Gastroesophageal sphincter (tissue), 4 donors: Measurements from ENCODE around the gene TMEM51. TPM values are rescaled to one million over a fixed set of nuclear protein-coding genes. Genes with fewer than 3 reads are reported as not detected.

ENCODE experiments used
- ATAC-seq: fragments of 150-250 bp; one replicate; pipeline ENCODE4 v1.9.1; 2016; ENCODE audit warnings: mild to moderate bottlenecking, moderate library complexity
- H3K27ac ChIP-seq, 4 donors: fragments of 200-600 bp; sonication (generic) in 3 of 4; 1 replicate in 3 of 4; 2 replicates in 1 of 4; pipeline ENCODE4 v1.5.1; 2016 to 2019
- H3K27me3 ChIP-seq: fragments of 200-600 bp; sonication (generic); one replicate; pipeline ENCODE4 v1.5.1; 2019
- H3K36me3 ChIP-seq, 2 donors: fragments of 200-600 bp; sonication (generic); one replicate each; pipeline ENCODE4 v1.5.1; 2019; ENCODE audit warnings: control low read depth in 1 of 2
- H3K4me1 ChIP-seq, 3 donors: fragments of 200-600 bp; sonication (generic); 1 replicate in 2 of 3; 2 replicates in 1 of 3; pipeline ENCODE4 v1.5.1; 2016 to 2019; ENCODE audit warnings: control low read depth in 2 of 3
- H3K4me3 ChIP-seq, 2 donors: fragments of 200-600 bp; sonication (generic); one replicate each; pipeline ENCODE4 v1.5.1; 2019; ENCODE audit warnings: mild to moderate bottlenecking in 1 of 2, moderate library complexity in 1 of 2
- H3K9me3 ChIP-seq, 3 donors: fragments of 200-600 bp; sonication (generic); one replicate each; pipeline ENCODE4 v1.5.1; 2017 to 2019; ENCODE audit warnings: control low read depth in 2 of 3
- CTCF ChIP-seq, 4 experiments: fragments of 200-600 bp in 2 of 4; fragments of 450-650 bp in 2 of 4; sonication (generic) in 1 of 4; IDR thresholded peaks; one replicate each; pipeline ENCODE4 v1.5.1; 2017 to 2019; ENCODE audit warnings: antibody characterized with exemption in 4 of 4, mild to moderate bottlenecking in 2 of 4, moderate library complexity in 2 of 4
- EP300 ChIP-seq: sonication (generic); formaldehyde crosslinking; IDR thresholded peaks from one replicate; pipeline ENCODE4 v1.6.1; 2017; ENCODE audit warnings: antibody characterized with exemption, mild to moderate bottlenecking
- POLR2A ChIP-seq, 2 donors: fragments of 450-650 bp; IDR thresholded peaks; one replicate each; pipeline ENCODE4 v1.6.1; 2017; ENCODE audit warnings: antibody characterized with exemption in 2 of 2, mild to moderate bottlenecking in 2 of 2, moderate library complexity in 1 of 2
- POLR2AphosphoS5 ChIP-seq: sonication (generic); formaldehyde crosslinking; IDR thresholded peaks from one replicate; pipeline ENCODE4 v1.6.1; 2017; ENCODE audit warnings: antibody characterized with exemption
- WGBS, 2 donors: methylation state at CpG; one replicate each; pipeline ENCODE4 v1.1.5; 2018; ENCODE audit warnings: low coverage in 1 of 2; 5-methylcytosine and 5-hydroxymethylcytosine counted together
- total RNA-seq, 4 donors: library from RNA; depleted of rRNA; stranded (reverse); fragments of >200 nt; gene quantifications; one replicate each; pipeline ENCODE4 v1.1.0, GENCODE V29; 2016

Gene TMEM51
- total RNA-seq, 4 donors from 2014 or later, result 12.6 to 34.7 (median 17.7) TPM

DNA sequence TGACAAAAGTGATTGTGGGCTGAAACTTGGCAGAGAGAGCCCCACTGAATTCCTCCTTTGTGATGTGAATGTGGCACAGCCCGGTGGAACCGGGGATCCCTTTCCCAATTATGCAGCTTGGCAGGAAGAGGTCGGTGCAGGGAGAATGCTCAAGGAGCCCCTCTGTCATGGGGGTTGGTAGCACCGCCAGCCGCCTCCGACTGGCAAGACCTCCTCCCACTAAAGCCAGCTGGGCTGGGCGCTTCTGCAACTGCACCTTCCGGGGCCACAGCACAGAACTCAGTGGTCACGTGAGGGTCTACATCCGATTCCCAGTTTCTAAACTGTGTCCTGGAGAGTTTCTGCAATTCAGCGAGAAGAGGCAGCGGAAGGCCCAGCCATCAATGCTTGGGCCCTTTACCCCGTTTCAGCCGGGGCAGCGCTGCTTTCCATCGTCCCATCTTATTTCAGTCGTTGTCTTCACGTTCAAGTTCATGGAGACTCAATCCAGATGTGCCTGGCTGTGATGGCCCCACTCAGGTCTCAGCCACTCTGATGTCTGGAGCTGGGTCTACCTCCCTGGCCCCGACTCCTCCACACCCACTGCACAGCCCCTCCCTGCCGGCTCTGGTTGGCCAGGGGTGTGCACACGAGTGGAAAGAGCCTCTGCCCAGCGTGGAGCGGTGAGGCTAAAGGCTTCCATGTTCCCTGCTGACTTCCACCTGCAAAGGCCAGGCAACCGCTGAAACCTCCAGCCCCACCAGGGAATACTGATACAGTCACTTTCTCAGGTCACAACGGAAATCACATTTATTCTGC, 53.7 kb downstream of the TMEM51 start:
- WGBS, 2 donors, result 81 to 87% methylated on average over 7 to 12 of the region's 25 CpGs
- Histone ChIP-seq H3K4me1 (peaks cover 0 to 41% (median 0%) of the 10 kb centered on the region in 3 donors), H3K9me3 (no peaks in the 10 kb centered on the region), H3K27me3 (no peaks in the 10 kb centered on the region), H3K4me3 (no peak overlapping the region), H3K27ac (no peak overlapping the region), H3K36me3 (no peaks in the 10 kb centered on the region)
- no peak for ATAC-seq
- TF ChIP-seq EP300 (no peak), POLR2A (IDR thresholded peaks at IDR 0.05) (no peak), POLR2AphosphoS5 (no peak), CTCF (IDR thresholded peaks at IDR 0.05) (no peak)

DNA sequence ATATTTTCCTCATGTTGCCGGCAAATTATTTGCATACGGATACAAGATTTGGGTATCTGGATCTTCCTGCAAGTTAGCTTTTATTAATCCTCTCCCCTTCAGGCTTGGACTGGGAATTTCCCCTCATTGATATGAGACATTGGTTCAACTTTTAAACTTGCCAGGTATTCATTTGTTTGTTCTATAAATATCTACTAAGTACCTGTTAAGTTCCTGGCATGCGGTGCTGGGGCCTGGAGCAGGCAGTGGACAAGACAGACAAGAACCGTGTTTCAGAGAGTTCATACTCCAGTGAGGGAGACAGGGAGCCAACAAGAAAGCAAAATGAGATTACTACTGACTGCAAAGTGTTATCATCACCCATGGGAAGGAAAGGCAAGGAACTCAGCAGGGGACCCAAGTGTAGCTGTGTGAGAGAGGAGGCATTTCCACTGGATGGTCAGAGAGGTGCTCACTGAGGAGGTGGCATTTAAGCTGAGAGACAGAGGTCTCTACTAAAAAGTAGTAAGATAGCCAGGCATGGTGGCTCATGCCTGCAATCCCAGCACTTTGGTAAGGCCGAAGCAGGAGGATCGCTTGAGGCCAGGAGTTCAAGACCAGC, 54.4 kb downstream of the TMEM51 start:
- ATAC-seq, result no peak
- no peaks in the 10 kb centered on the region for H3K27me3 ChIP-seq
- no peak overlapping the region for H3K4me3 ChIP-seq
- H3K36me3 ChIP-seq, result no peaks in the 10 kb centered on the region
- WGBS, 2 donors, result 61 to 69% methylated on average over 3 to 6 of the region's 6 CpGs
- H3K27ac ChIP-seq, result no peak overlapping the region
- peaks cover 0 to 46% (median 2%) of the 10 kb centered on the region in 3 donors for H3K4me1 ChIP-seq
- H3K9me3 ChIP-seq, result no peaks in the 10 kb centered on the region
- no peak for TF ChIP-seq POLR2A (IDR thresholded peaks at IDR 0.05)
- no peak for TF ChIP-seq CTCF (IDR thresholded peaks at IDR 0.05)
- no peak for TF ChIP-seq EP300
- no peak for TF ChIP-seq POLR2AphosphoS5

DNA sequence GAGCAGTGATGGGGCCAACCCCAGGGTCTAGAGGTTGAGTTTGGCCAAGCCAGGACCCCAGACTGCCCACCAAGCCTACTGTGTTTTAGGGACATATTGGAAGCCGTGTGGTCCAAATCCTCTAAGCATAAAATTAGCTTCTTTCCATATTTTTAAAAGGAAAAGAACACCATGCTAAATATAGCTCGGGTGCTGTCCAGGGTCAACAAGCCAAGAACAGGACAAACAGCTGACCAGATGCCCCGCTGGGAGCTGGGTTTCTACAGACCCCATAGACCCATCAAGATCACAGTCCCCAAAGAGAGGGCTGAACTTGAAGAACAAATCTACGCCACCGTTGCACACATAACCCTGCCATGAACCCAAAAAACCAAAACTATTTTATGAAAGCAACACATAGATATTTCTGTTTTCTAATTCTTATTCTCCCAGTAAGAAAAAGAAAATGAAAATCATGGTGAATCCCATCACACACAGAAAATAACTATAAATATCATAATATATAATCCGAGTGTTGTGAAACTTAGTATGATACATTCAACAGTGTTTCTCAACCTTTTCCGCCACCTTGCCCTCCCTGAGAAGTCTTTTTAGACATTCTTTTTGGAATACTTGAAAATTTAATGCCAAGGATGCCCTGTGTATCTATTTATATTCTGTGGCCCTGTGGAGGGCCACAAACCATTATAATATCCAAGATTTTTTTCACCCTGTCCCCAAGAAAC, 57.3 kb downstream of the TMEM51 start:
- Histone ChIP-seq H3K27me3 (no peaks in the 10 kb centered on the region), H3K36me3 (no peaks in the 10 kb centered on the region), H3K9me3 (no peaks in the 10 kb centered on the region), H3K4me3 (no peak overlapping the region), H3K27ac (no peak overlapping the region), H3K4me1 (peaks cover 0 to 70% (median 18%) of the 10 kb centered on the region in 3 donors)
- TF ChIP-seq POLR2AphosphoS5, result no peak
- TF ChIP-seq EP300, result no peak
- no peak for TF ChIP-seq POLR2A (IDR thresholded peaks at IDR 0.05)
- TF ChIP-seq CTCF (IDR thresholded peaks at IDR 0.05), result no peak
- WGBS, 2 donors, result 75 to 91% methylated on average over 5 to 7 of the region's 7 CpGs
- no peak for ATAC-seq

DNA sequence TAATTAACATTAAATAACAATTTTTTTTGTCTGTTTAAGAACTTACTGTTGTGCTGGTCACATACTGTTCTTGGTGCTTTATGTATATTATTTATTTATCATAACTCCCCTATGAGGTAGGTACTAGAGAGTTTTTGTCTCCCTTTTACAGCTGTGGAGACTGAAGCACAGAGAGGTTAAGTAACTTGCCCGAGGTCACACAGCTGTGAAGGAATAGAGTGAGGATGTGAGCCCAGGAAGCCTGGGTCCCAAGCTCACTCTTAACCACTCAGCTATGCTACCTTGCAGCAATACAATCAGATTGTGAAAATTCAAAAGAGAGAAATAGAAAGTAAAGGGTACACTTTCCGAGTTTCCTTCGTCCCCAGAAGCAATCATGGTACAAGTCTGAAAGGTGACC, 57.9 kb downstream of the TMEM51 start:
- Histone ChIP-seq H3K36me3 (no peaks in the 10 kb centered on the region), H3K27me3 (no peaks in the 10 kb centered on the region), H3K4me3 (no peak overlapping the region), H3K9me3 (no peaks in the 10 kb centered on the region), H3K27ac (no peak overlapping the region), H3K4me1 (peaks cover 0 to 67% (median 18%) of the 10 kb centered on the region in 3 donors)
- ATAC-seq, result no peak
- 96 to 100% methylated on average over 2 to 3 of the region's 3 CpGs for WGBS, 2 donors
- TF ChIP-seq CTCF (IDR thresholded peaks at IDR 0.05), result no peak
- no peak for TF ChIP-seq POLR2AphosphoS5
- no peak for TF ChIP-seq POLR2A (IDR thresholded peaks at IDR 0.05)
- TF ChIP-seq EP300, result no peak
